SK-N-SH treated with all-trans-retinoic acid at 6 μM for 48 hours (cell line): ENCODE results near the gene MOCS2.

Experiments used
- ATAC-seq: fragments of 200-7000 bp; cut with Tn5 transposase; 3 replicates; pipeline ENCODE4 v1.9.1; 2020; ENCODE audit warnings: mild to moderate bottlenecking, moderate library complexity
- ARNTL ChIP-seq: fragments of 450-650 bp; formaldehyde crosslinking; IDR thresholded peaks from 2 replicates; pipeline ENCODE4 v1.5.0; 2020; ENCODE audit warnings: low read depth, mild to moderate bottlenecking, moderate library complexity, borderline replicate concordance
- BACH2 ChIP-seq: fragments of 250-450 bp; sonication (Bioruptor Pico); IDR thresholded peaks from 2 replicates; pipeline ENCODE4 v1.9.0; 2021; ENCODE audit warnings: mild to moderate bottlenecking, borderline replicate concordance
- CREB5 ChIP-seq: fragments of 250-450 bp; sonication (Bioruptor Pico); IDR thresholded peaks from 2 replicates; pipeline ENCODE4 v1.5.1; 2020; ENCODE audit warnings: low read depth, mild to moderate bottlenecking, moderate library complexity
- CSDC2 ChIP-seq: fragments of 250-450 bp; sonication (Bioruptor Pico); IDR thresholded peaks from 2 replicates; pipeline ENCODE4 v1.5.0; 2020; ENCODE audit warnings: mild to moderate bottlenecking, moderate library complexity
- CSRNP3 ChIP-seq: fragments of 250-450 bp; sonication (Bioruptor Pico); IDR thresholded peaks from 2 replicates; pipeline ENCODE4 v1.5.1; 2021; ENCODE audit warnings: mild to moderate bottlenecking, moderate library complexity
- ESRRG ChIP-seq: fragments of 250-450 bp; sonication (Bioruptor Pico); IDR thresholded peaks from 2 replicates; pipeline ENCODE4 v1.6.1; 2021; ENCODE audit warnings: mild to moderate bottlenecking
- GLIS3 ChIP-seq: fragments of 250-450 bp; sonication (Bioruptor Pico); IDR thresholded peaks from 2 replicates; pipeline ENCODE4 v1.5.0; 2020; ENCODE audit warnings: mild to moderate bottlenecking, moderate library complexity
- ISL1 ChIP-seq: fragments of 250-450 bp; sonication (Bioruptor Pico); IDR thresholded peaks from 2 replicates; pipeline ENCODE4 v2.1.2; 2022; ENCODE audit warnings: mild to moderate bottlenecking, moderate library complexity
- OSR1 ChIP-seq: fragments of 250-450 bp; sonication (Bioruptor Pico); IDR thresholded peaks from 2 replicates; pipeline ENCODE4 v1.8.0; 2022; ENCODE audit warnings: moderate library complexity, mild to moderate bottlenecking, inconsistent platforms
- PATZ1 ChIP-seq: fragments of 250-450 bp; sonication (Bioruptor Pico); IDR thresholded peaks from 2 replicates; pipeline ENCODE4 v1.8.0; 2020; ENCODE audit warnings: mild to moderate bottlenecking, moderate library complexity, borderline replicate concordance
- POU6F1 ChIP-seq: fragments of 250-450 bp; sonication (Bioruptor Pico); IDR thresholded peaks from 2 replicates; pipeline ENCODE4 v1.8.0; 2021; ENCODE audit warnings: low read depth, mild to moderate bottlenecking, moderate library complexity, borderline replicate concordance
- PPARA ChIP-seq: fragments of 250-450 bp; sonication (Bioruptor Pico); IDR thresholded peaks from 2 replicates; pipeline ENCODE4 v1.5.0; 2020; ENCODE audit warnings: mild to moderate bottlenecking, borderline replicate concordance
- SNAI2 ChIP-seq: fragments of 250-450 bp; sonication (Bioruptor Pico); IDR thresholded peaks from 2 replicates; pipeline ENCODE4 v1.5.0; 2020; ENCODE audit warnings: mild to moderate bottlenecking, moderate library complexity
- TCF4 ChIP-seq: fragments of 250-450 bp; sonication (Bioruptor Pico); IDR thresholded peaks from 2 replicates; pipeline ENCODE4 v1.8.0; 2021; ENCODE audit warnings: mild to moderate bottlenecking, moderate library complexity, borderline replicate concordance
- TOX ChIP-seq: fragments of 250-450 bp; sonication (Bioruptor Pico); IDR thresholded peaks from 2 replicates; pipeline ENCODE4 v1.8.0; 2021; ENCODE audit warnings: mild to moderate bottlenecking, moderate library complexity, borderline replicate concordance
- ZC3H10 ChIP-seq: fragments of 250-450 bp; sonication (Bioruptor Pico); IDR thresholded peaks from 2 replicates; pipeline ENCODE4 v1.5.1; 2021; ENCODE audit warnings: mild to moderate bottlenecking, moderate library complexity
- ZFP3 ChIP-seq: fragments of 250-450 bp; sonication (Bioruptor Pico); IDR thresholded peaks from 2 replicates; pipeline ENCODE4 v1.5.0; 2020; ENCODE audit warnings: mild to moderate bottlenecking, moderate library complexity
- ZFP30 ChIP-seq: fragments of 450-650 bp; formaldehyde crosslinking; IDR thresholded peaks from 2 replicates; pipeline ENCODE4 v1.5.0; 2022; ENCODE audit warnings: mild to moderate bottlenecking, moderate library complexity
- ZNF565 ChIP-seq: fragments of 450-650 bp; formaldehyde crosslinking; conservative IDR thresholded peaks from 2 replicates; pipeline ENCODE4 v1.5.0; 2020; ENCODE audit warnings: low read depth, mild to moderate bottlenecking, moderate library complexity
- ZNF70 ChIP-seq: fragments of 450-650 bp; formaldehyde crosslinking; IDR thresholded peaks from 2 replicates; pipeline ENCODE4 v1.5.0; 2020; ENCODE audit warnings: mild to moderate bottlenecking, moderate library complexity
- ZNF8 ChIP-seq: fragments of 450-650 bp; formaldehyde crosslinking; IDR thresholded peaks from 2 replicates; pipeline ENCODE4 v1.5.0; 2020; ENCODE audit warnings: mild to moderate bottlenecking, moderate library complexity

Gene MOCS2

GRCh38 chr5:53084546-53085255 lies 24.9 kb downstream of the MOCS2 start:
- ATAC-seq: no peak
- TF ChIP-seq CSDC2 (CRISPR knock-in tag) (no peak), ISL1 (CRISPR knock-in tag) (no peak), TOX (no peak), SNAI2 (CRISPR knock-in tag) (no peak), GLIS3 (no peak), PATZ1 (CRISPR knock-in tag) (no peak), ZC3H10 (CRISPR knock-in tag) (no peak)
- TF ChIP-seq, all 23 proteins: peak for 0

- ATAC-seq: no peak
- TF ChIP-seq POU6F1 (CRISPR knock-in tag) (no peak), CSRNP3 (no peak), PATZ1 (CRISPR knock-in tag) (no peak), TCF4 (CRISPR knock-in tag) (no peak), ZNF70 (no peak), GLIS3 (no peak), ZC3H10 (CRISPR knock-in tag) (no peak), BACH2 (CRISPR knock-in tag) (no peak), ARNTL (CRISPR knock-in tag) (no peak), ISL1 (CRISPR knock-in tag) (no peak), ZNF8 (CRISPR knock-in tag) (no peak), ZFP3 (CRISPR knock-in tag) (no peak), TOX (no peak)
These were observed 25.6 kb downstream of the MOCS2 start for GRCh38 chr5:53083927-53084326.

GRCh38 chr5:53080271-53080670 lies 29.3 kb downstream of the MOCS2 start:
- no peak for ATAC-seq
- TF ChIP-seq BACH2 (CRISPR knock-in tag) (no peak), TOX (no peak), CSRNP3 (no peak), ESRRG (CRISPR knock-in tag) (no peak), ZFP30 (CRISPR knock-in tag) (no peak), ISL1 (CRISPR knock-in tag) (no peak), GLIS3 (no peak), PPARA (CRISPR knock-in tag) (no peak), ARNTL (CRISPR knock-in tag) (no peak), ZFP3 (CRISPR knock-in tag) (no peak), CSDC2 (CRISPR knock-in tag) (no peak), OSR1 (no peak), PATZ1 (CRISPR knock-in tag) (no peak), CREB5 (no peak), ZNF8 (CRISPR knock-in tag) (no peak), ZNF565 (CRISPR knock-in tag) (no peak), ZNF70 (no peak)
